HUES6 (cell line): ENCODE measurements around the gene C19orf85.

Experiments used
- H3K27ac ChIP-seq: 2 replicates; pipeline ENCODE4 v1.7.0; 2013; ENCODE audit warnings: low read depth, mild to moderate bottlenecking, low read length, inconsistent platforms
- H3K27me3 ChIP-seq: 2 replicates; pipeline ENCODE4 v1.6.1; 2013; ENCODE audit warnings: low read length; ENCODE audit not compliant: control insufficient read depth, insufficient read depth
- H3K36me3 ChIP-seq: 2 replicates; pipeline ENCODE4 v1.6.1; 2013; ENCODE audit warnings: low read length; ENCODE audit not compliant: control insufficient read depth, insufficient read depth
- H3K4me1 ChIP-seq: 2 replicates; pipeline ENCODE4 v1.6.1; 2013; ENCODE audit warnings: low read length; ENCODE audit not compliant: control insufficient read depth, insufficient read depth
- H3K4me3 ChIP-seq: 2 replicates; pipeline ENCODE4 v1.5.1; 2013; ENCODE audit warnings: low read depth, low read length
- H3K9ac ChIP-seq: one replicate; pipeline ENCODE4 v1.6.1; 2013; ENCODE audit warnings: mild to moderate bottlenecking, low read length
- H3K9me3 ChIP-seq: 2 replicates; pipeline ENCODE4 v1.6.1; 2013; ENCODE audit warnings: low read depth, low read length; ENCODE audit not compliant: control insufficient read depth, insufficient read depth

The C19orf85 gene

DNA sequence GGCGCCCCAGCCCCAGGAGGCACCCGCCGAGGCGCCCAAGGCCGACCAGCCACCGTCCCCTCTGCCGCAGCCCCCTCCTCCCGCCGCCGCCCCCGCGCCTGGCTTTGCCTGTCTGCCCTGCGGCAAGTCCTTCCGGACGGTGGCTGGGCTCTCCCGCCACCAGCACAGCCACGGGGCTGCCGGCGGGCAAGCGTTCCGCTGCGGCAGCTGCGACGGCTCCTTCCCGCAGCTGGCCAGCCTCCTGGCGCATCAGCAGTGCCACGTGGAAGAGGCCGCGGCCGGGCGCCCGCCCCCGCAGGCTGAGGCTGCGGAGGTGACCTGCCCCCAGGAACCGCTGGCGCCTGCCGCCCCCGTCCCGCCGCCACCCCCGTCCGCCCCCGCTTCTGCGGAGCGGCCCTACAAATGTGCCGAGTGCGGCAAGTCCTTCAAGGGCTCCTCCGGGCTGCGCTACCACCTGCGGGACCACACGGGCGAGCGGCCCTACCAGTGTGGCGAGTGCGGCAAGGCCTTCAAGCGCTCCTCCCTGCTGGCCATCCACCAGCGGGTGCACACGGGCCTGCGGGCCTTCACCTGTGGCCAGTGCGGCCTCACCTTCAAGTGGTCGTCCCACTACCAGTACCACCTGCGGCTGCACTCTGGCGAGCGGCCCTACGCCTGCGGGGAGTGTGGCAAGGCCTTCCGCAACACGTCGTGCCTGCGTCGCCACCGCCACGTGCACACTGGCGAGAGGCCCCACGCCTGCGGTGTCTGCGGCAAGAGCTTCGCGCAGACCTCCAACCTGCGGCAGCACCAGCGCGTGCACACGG, 17.8 kb upstream of the C19orf85 start:
- Histone ChIP-seq H3K4me1 (peaks cover 39% of the 10 kb centered on the region), H3K9ac (no peak overlapping the region), H3K27me3 (no peaks in the 10 kb centered on the region), H3K36me3 (peaks cover 11% of the 10 kb centered on the region), H3K4me3 (no peak overlapping the region), H3K9me3 (no peaks in the 10 kb centered on the region), H3K27ac (no peak overlapping the region)

DNA sequence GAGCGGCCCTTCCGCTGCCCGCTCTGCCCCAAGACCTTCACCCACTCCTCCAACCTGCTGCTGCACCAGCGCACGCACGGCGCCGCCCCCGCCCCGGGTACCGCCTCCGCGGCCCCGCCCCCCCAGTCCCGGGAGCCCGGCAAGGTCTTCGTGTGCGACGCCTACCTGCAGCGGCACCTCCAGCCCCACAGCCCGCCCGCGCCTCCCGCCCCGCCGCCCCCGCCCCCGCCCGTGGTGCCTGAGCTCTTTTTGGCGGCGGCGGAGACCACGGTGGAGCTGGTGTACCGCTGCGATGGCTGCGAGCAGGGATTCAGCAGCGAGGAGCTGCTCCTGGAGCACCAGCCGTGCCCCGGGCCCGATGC, 17.2 kb upstream of the C19orf85 start:
- Histone ChIP-seq H3K4me3 (no peak overlapping the region), H3K27ac (no peak overlapping the region), H3K27me3 (no peaks in the 10 kb centered on the region), H3K4me1 (peaks cover 33% of the 10 kb centered on the region), H3K36me3 (peaks cover 11% of the 10 kb centered on the region), H3K9ac (no peak overlapping the region), H3K9me3 (no peaks in the 10 kb centered on the region)

DNA sequence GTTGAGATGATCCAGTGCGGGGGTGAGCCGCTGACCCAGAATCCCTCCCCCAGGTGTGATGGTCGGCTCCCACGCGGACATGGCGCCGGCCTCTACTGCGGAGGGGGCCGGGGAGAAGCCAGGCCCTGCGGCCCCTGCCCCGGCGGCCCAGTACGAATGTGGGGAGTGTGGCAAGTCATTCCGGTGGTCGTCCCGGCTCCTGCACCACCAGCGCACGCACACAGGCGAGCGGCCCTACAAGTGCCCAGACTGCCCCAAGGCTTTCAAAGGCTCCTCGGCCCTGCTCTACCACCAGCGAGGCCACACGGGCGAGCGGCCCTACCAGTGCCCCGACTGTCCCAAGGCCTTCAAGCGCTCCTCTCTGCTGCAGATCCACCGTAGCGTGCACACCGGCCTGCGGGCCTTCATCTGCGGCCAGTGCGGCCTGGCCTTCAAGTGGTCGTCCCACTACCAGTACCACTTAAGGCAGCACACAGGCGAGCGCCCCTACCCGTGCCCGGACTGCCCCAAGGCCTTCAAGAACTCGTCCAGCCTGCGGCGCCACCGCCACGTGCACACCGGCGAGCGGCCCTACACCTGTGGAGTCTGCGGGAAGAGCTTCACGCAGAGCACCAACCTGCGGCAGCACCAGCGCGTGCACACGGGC, 16.7 kb upstream of the C19orf85 start:
- Histone ChIP-seq H3K9me3 (no peaks in the 10 kb centered on the region), H3K27ac (no peak overlapping the region), H3K4me1 (peaks cover 31% of the 10 kb centered on the region), H3K27me3 (no peaks in the 10 kb centered on the region), H3K36me3 (peaks cover 11% of the 10 kb centered on the region), H3K9ac (no peak overlapping the region), H3K4me3 (no peak overlapping the region)

DNA sequence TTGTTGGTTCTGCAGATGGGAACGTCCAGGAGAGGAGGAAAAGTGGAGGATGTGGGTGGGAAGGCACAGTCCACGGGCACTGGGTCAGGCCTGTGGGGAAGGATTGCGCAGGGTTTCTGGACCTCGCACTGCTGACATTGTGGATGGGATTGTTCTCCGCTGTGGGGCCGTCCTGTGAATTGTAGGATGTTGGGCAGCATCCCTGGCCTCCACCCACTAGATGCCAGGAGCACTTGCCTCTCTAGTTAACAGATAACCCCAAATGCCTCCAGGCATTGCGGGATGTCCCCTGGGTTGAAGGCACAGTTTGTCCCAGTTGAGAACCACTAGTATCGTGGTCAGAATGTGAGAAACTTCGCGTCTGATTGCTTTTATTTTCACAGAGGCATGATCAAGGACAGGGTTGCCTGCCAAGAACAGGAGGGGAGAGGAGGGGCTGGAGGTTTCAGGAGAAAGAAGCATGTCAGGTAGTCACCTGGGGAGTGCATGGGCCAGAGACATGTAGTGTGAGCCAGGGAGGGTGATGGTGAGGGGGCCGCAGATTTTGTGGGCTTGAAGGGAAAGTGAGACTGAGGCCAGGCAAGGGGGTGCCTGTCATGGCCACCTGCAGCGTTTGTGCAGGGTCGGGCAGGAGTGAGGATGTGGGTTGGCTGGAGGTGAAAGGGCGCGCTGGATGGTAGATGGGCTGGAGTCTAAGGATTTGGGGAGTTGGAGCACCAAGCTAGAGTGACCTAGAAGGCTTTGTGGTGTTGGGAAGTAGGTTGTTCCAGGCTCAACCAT, 15.1 kb upstream of the C19orf85 start:
- no peak overlapping the region for H3K4me3 ChIP-seq
- no peak overlapping the region for H3K27ac ChIP-seq
- H3K4me1 ChIP-seq = peaks cover 32% of the 10 kb centered on the region
- peaks cover 8% of the 10 kb centered on the region for H3K36me3 ChIP-seq
- no peaks in the 10 kb centered on the region for H3K9me3 ChIP-seq
- H3K9ac ChIP-seq = no peak overlapping the region
- H3K27me3 ChIP-seq = no peaks in the 10 kb centered on the region

DNA sequence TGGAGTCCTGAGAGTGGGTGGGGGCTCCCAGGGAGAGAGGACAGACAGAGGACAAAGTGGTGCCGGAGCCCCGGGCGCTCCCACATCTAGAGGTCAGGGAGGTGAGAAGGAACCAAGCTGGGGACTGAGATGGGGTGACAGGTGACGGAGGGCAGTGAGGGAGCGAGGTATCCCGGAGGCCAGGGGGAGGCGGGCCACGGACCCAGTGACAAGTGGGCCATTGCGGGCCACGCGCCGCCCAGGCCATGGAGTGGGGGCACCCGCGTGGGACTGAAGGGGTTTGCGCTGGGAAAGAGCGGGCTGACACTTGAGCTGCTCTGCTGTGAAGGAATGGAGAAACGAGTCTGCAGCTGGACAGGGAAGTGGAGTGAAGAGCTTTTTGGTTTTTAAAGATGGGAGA, 14.5 kb upstream of the C19orf85 start:
- peaks cover 32% of the 10 kb centered on the region for H3K4me1 ChIP-seq
- no peak overlapping the region for H3K4me3 ChIP-seq
- peaks cover 8% of the 10 kb centered on the region for H3K36me3 ChIP-seq
- no peak overlapping the region for H3K27ac ChIP-seq
- H3K9me3 ChIP-seq = no peaks in the 10 kb centered on the region
- H3K27me3 ChIP-seq = no peaks in the 10 kb centered on the region
- H3K9ac ChIP-seq = no peak overlapping the region

DNA sequence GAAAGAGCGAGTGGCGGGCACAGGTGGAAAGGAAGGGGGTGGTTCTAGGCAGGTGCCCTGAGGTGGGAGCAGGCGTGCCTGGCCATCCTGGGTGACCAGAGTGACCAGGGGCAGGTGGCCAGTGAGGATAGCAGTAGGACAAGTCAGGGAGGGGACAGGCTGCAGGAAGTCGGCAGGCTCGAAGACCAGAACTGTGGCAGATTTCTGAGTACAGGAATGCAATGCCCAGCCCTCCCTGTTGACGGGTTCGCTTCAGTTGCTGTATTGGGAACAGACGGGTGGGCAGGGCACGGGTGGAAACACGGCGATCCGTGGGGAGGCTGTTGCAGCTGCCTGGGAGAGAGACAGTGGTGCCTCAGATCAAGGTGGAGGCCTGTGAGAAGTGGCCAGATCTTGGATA, 13.8 kb upstream of the C19orf85 start:
- Histone ChIP-seq H3K36me3 (peaks cover 8% of the 10 kb centered on the region), H3K27ac (no peak overlapping the region), H3K9me3 (no peaks in the 10 kb centered on the region), H3K9ac (no peak overlapping the region), H3K27me3 (no peaks in the 10 kb centered on the region), H3K4me3 (no peak overlapping the region), H3K4me1 (peaks cover 33% of the 10 kb centered on the region)

DNA sequence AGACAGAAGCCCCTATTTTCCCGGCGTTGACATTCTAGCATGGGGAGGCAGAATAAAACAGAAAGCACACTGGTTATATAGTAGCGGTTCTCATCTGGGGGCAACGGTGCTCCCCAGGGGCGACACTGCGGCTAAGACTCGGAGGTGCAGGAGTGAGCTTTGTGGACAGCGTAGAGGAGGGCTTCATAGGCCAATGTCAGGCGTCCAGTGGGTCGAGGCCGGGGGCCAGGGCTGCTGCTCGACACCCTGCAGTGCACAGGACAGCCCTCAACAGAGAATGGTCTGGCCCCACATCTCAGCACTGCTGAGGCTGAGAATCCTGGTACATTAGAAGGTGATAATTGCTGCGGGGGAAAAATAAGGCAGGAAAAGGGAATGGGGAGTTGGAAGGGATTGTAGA, 13.4 kb upstream of the C19orf85 start:
- H3K9me3 ChIP-seq = no peaks in the 10 kb centered on the region
- 0 out of 2 replicates have a peak overlapping the region, but pooled peaks have one; percentile 24 for H3K4me3 ChIP-seq
- H3K27ac ChIP-seq = no peak overlapping the region
- no peaks in the 10 kb centered on the region for H3K27me3 ChIP-seq
- H3K4me1 ChIP-seq = peaks cover 38% of the 10 kb centered on the region
- H3K9ac ChIP-seq = no peak overlapping the region
- peaks cover 5% of the 10 kb centered on the region for H3K36me3 ChIP-seq

DNA sequence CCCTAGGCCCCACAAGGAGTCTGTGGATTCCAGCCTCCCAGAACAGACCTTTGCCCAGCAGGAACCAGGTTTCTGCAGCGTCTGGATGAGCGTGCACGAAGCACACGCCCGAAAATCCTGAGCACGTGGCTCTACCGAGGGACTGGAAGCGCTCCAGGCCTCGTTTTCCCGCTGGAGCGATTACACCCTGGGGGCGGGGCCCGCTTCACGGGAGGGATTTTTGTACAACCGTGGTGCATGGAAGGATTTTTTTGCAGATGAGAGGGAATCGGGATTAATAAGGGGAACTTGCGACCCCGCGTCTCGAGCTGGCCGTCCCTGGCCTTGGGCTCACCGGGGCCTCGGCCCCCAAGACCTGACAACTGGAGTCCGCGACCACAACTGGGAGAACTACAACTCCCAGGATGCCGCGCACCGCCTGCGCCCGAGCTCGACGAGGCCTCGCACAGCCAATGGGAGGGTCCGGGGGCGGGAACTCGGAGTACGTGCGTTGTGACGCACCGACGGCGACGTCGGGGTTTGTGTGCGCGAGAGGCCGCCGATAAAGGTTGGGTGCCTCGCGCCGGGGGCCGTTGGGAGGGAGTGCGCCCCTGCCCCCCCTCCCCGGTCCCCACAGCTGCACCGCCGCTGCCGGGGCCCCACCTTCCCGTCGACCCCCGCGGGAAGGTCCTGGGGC, 11.7 kb upstream of the C19orf85 start, which contains the start of gene ZNF628:
ZNF628 (plus strand) TSS at position 518 of the 676 bp plus-strand sequence. CDS start 3,294 bp downstream, outside the sequence.
- Histone ChIP-seq H3K36me3 (no peaks in the 10 kb centered on the region), H3K4me3 (peak within 1 kb of the TSS; percentile 78), H3K9me3 (no peaks in the 10 kb centered on the region), H3K9ac (peak within 1 kb of the TSS; percentile 61), H3K27me3 (no peaks in the 10 kb centered on the region), H3K4me1 (peaks cover 32% of the 10 kb centered on the region), H3K27ac (peak within 1 kb of the TSS; percentile 36)

DNA sequence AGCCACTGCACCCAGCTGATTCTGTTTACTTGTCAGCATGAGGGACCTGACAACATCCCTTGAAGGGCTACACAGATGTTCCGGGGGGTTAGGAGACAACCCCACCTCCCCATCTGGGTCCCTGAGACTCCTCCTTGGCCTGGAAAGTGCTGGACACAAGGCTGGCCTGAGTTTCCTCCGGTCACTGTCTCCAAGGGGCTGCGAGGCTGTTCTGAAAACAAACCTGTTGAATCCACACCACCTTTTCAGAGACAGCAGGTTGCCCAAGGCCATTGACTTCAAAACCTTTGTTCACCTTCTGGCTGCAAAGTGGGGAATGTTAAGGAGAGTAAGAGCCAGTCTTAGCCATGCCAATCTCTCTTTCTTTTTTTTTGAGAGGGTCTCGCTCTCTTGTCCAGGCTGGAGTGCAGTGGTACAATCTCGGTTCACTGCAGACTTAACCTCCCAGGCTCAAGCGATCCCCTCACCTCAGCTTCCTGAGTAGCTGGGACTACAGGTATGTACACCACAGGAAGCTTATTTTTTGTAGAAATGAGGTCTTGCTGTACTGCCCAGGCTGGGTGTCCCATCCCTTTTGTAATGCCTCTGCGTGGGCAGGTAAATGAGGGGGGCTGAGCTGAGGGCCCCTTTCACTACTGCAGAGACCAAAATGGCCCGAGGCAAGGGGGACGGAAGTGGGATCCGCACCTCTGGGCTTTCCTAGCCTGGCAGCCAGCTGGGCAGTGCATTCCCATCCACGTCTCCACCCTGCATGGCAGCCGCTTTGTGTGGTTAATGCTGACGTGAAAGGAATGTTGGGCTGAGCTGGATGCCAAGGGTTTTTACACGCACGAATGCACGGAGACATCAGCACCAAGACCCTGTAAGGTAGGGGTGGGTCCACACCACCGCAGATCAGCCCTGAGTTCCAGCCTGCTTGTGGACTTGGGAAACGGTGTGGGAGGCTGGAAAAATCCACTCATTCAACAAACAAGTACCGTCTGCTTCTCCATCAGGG, 10.0 kb upstream of the C19orf85 start:
- H3K27ac ChIP-seq = peak overlapping the region; percentile 7; the same call in 1 of the 2 replicates
- no peaks in the 10 kb centered on the region for H3K9me3 ChIP-seq
- H3K4me1 ChIP-seq = peaks cover 26% of the 10 kb centered on the region
- H3K4me3 ChIP-seq = no peak overlapping the region
- no peaks in the 10 kb centered on the region for H3K27me3 ChIP-seq
- no peaks in the 10 kb centered on the region for H3K36me3 ChIP-seq
- peak overlapping the region; percentile 59 for H3K9ac ChIP-seq
